K562 (cell line): Measurements from ENCODE around the gene SET. TPM values are rescaled to one million over a fixed set of nuclear protein-coding genes. Genes with fewer than 3 reads are reported as not detected.
A peak's percentile ranks its signal among the peaks of the same experiment; 100 is the strongest.

ENCODE experiments used
- BCLAF1 ChIP-seq, 2 experiments: fragments of 450-650 bp in 1 of 2; IDR thresholded peaks; 2 replicates each; pipeline ENCODE4 v1.6.1; 2011 to 2017; ENCODE audit warnings: low read depth in 2 of 2, antibody characterized with exemption in 1 of 2, borderline replicate concordance in 1 of 2, low read length in 1 of 2, mild to moderate bottlenecking in 1 of 2, mixed read lengths in 1 of 2; ENCODE audit not compliant: control insufficient read depth in 1 of 2
- GATAD2A ChIP-seq: fragments of 450-650 bp; IDR thresholded peaks from 2 replicates; pipeline ENCODE4 v1.6.1; 2017
- GATAD2B ChIP-seq: fragments of 450-650 bp; IDR thresholded peaks from 2 replicates; pipeline ENCODE4 v1.6.1; 2017; ENCODE audit warnings: mild to moderate bottlenecking, borderline replicate concordance
- HMGXB4 ChIP-seq: sonication (generic); formaldehyde crosslinking; IDR thresholded peaks from 2 replicates; pipeline ENCODE4 v1.8.1; 2023; ENCODE audit warnings: mild to moderate bottlenecking, missing genetic modification reagents
- NEUROD1 ChIP-seq: fragments of 150-350 bp; IDR thresholded peaks from 2 replicates; pipeline ENCODE4 v1.6.1; 2014; ENCODE audit warnings: borderline replicate concordance, low read length, low read depth; ENCODE audit not compliant: partially characterized antibody
- PHB ChIP-seq: fragments of 250-450 bp; sonication (Bioruptor Pico); IDR thresholded peaks from 2 replicates; pipeline ENCODE4 v1.5.0; 2021
- PHF8 ChIP-seq: fragments of 200-600 bp; sonication (generic); IDR thresholded peaks from 2 replicates; pipeline ENCODE4 v1.6.1; 2012; ENCODE audit warnings: mixed run types, mild to moderate bottlenecking, inconsistent platforms, low read length, moderate library complexity, borderline replicate concordance
- PML ChIP-seq: IDR thresholded peaks from 2 replicates; pipeline ENCODE4 v1.6.1; 2012; ENCODE audit warnings: low read length, inconsistent platforms
- RUNX1 ChIP-seq: sonication (generic); IDR thresholded peaks from 2 replicates; pipeline ENCODE4 v1.6.1; 2016; ENCODE audit warnings: antibody characterized with exemption, low read depth
- TARDBP ChIP-seq: fragments of 450-650 bp; IDR thresholded peaks from 2 replicates; pipeline ENCODE4 v1.6.1; 2016
- U2AF1 ChIP-seq: fragments of 200-400 bp; formaldehyde crosslinking; optimal IDR thresholded peaks from 2 replicates; pipeline ENCODE3; 2017; ENCODE audit warnings: mild to moderate bottlenecking, low read depth, low read length, moderate library complexity
- VEZF1 ChIP-seq: fragments of 200-800 bp; sonication (Bioruptor generic); IDR thresholded peaks from 2 replicates; pipeline ENCODE4 v1.6.1; 2017; ENCODE audit warnings: missing genetic modification characterization, missing compliant biosample characterization
- XRCC4 ChIP-seq: IDR thresholded peaks from one replicate; pipeline ENCODE4 v1.6.1; 2011; ENCODE audit not compliant: insufficient read depth, insufficient read length; ENCODE audit errors: extremely low read depth
- ZBTB33 ChIP-seq: sonication (generic); formaldehyde crosslinking; IDR thresholded peaks from 2 replicates; pipeline ENCODE4 v1.8.1; 2023; ENCODE audit warnings: mild to moderate bottlenecking, missing genetic modification reagents
- ZC3H8 ChIP-seq: fragments of 450-650 bp; IDR thresholded peaks from 2 replicates; pipeline ENCODE4 v1.6.1; 2017
- ZMIZ1 ChIP-seq, 2 experiments: fragments of 150-350 bp in 1 of 2; IDR thresholded peaks; 2 replicates each; pipeline ENCODE4 v1.6.1; 2012 to 2016; ENCODE audit warnings: low read depth in 2 of 2, low read length in 2 of 2, mild to moderate bottlenecking in 1 of 2, moderate library complexity in 1 of 2
- polyA plus RNA-seq, 8 experiments: library from polyadenylated mRNA; depleted of rRNA in 4 of 8; stranded (reverse) in 5 of 8; unstranded in 3 of 8; fragments of >200 nt; fragmentation: Nextera tagmentation in 2 of 8; fragmentation: Illumina TruSeq in 1 of 8; extraction: Ambion mirVana in 2 of 8; extraction: Trizol in 1 of 8; gene quantifications; 2 replicates each; pipeline versions ENCODE4 v1.2.1 to v1.2.3, GENCODE V29; 2011 to 2014; ENCODE audit warnings: inconsistent platforms in 1 of 8, missing spikeins in 1 of 8
- total RNA-seq, 7 experiments: library from RNA; depleted of rRNA in 6 of 7; stranded (reverse); fragments of >200 nt in 6 of 7; fragmentation: Illumina TruSeq in 2 of 7; extraction: Trizol in 2 of 7; gene quantifications; 2 replicates each; pipeline versions ENCODE4 v1.2.1 to v1.2.3, GENCODE V29; 2011 to 2021; ENCODE audit warnings: low replicate concordance in 1 of 7

The SET gene
- total and polyA plus RNA-seq, 9 of the 15 experiments (the other 6 are each of a cell fraction or from before 2014, with no cell fraction given): 404 to 1,447 (median 907) TPM

- TF ChIP-seq ZBTB33 (CRISPR knock-in tag): no peak
- 0 out of 2 replicates have a peak, but pooled peaks have one; percentile 1 for TF ChIP-seq HMGXB4 (CRISPR knock-in tag)
- TF ChIP-seq GATAD2A: no peak
- TF ChIP-seq ZMIZ1 (IDR thresholded peaks at IDR 0.05; ENCODE audit: low read depth in 2 of 2, low read length in 2 of 2): 0 out of 4 replicates have a peak, but pooled peaks of 1 of the 2 experiments have one; percentile 6
- no peak for TF ChIP-seq U2AF1
- no peak for TF ChIP-seq PHB (CRISPR knock-in tag)
- TF ChIP-seq XRCC4: no peak
- no peak for TF ChIP-seq PML
- TF ChIP-seq RUNX1: no peak
- no peak for TF ChIP-seq TARDBP
- no peak for TF ChIP-seq VEZF1 (CRISPR knock-in tag)
- no peak for TF ChIP-seq NEUROD1
- 0 out of 4 replicates have a peak, but pooled peaks of 1 of the 2 experiments have one; percentile 13 for TF ChIP-seq BCLAF1 (IDR thresholded peaks at IDR 0.05; ENCODE audit: borderline replicate concordance in 1 of 2, control insufficient read depth in 1 of 2, low read depth in 2 of 2, low read length in 1 of 2)
- TF ChIP-seq GATAD2B: no peak
- TF ChIP-seq ZC3H8: no peak
- peak; percentile 70; the same call in 1 of the 2 replicates for TF ChIP-seq PHF8
Measured at GRCh38 chr9:128689293-128689774, 312 bp downstream of the SET start (continued).
